BLaER1 treated with 17β-estradiol and CSF1 and Interleukin-3, amounts not matched to agents 10 nM and 100 nM (cell line): ENCODE measurements around the gene SEBOX.

Experiments
- H3K27ac ChIP-seq, 11 experiments: shearing (Covaris generic); formaldehyde crosslinking; 2 replicates each; pipeline ENCODE4 v1.8.1; 2022
- H3K27me3 ChIP-seq, 11 experiments: shearing (Covaris generic); formaldehyde crosslinking; 2 replicates each; pipeline ENCODE4 v1.8.1; 2022
- H3K36me3 ChIP-seq, 11 experiments: shearing (Covaris generic); formaldehyde crosslinking; 2 replicates each; pipeline ENCODE4 v1.8.1; 2022
- H3K4me1 ChIP-seq, 10 experiments: shearing (Covaris generic); formaldehyde crosslinking; 2 replicates each; pipeline ENCODE4 v1.8.1; 2022
- H3K4me2 ChIP-seq, 11 experiments: shearing (Covaris generic); formaldehyde crosslinking; 2 replicates each; pipeline ENCODE4 v1.8.1; 2022
- H3K4me3 ChIP-seq, 10 experiments: shearing (Covaris generic); formaldehyde crosslinking; 2 replicates each; pipeline ENCODE4 v1.8.1; 2022
- H3K9ac ChIP-seq, 11 experiments: shearing (Covaris generic); formaldehyde crosslinking; 2 replicates each; pipeline ENCODE4 v1.8.1; 2022
- H3K9me3 ChIP-seq, 11 experiments: shearing (Covaris generic); formaldehyde crosslinking; replicated peaks in 1 of 11; 2 replicates each; pipeline ENCODE4 v1.8.1; 2022
- H4K20me1 ChIP-seq, 11 experiments: shearing (Covaris generic); formaldehyde crosslinking; 2 replicates each; pipeline ENCODE4 v1.8.1; 2022
- Cebpa-rat ChIP-seq, 11 experiments: shearing (Covaris generic); IDR thresholded peaks; 2 replicates each; pipeline ENCODE4 v1.8.1; 2022

SEBOX gene

GRCh38 chr17:28320215-28321061 lies 44.6 kb downstream of the SEBOX start:
- Histone ChIP-seq H3K27ac (peak overlapping the region in 6 of 11 experiments; percentile 82 to 89 (median 84); a peak in 4 of 22 replicates), H3K4me2 (peak overlapping the region; percentile 84 to 98 (median 96); a peak in 21 of 22 replicates), H4K20me1 (peaks cover 0 to 56% (median 43%) of the 10 kb centered on the region in 11 experiments; a peak in 14 of 22 replicates), H3K9me3 (no peaks in the 10 kb centered on the region), H3K4me3 (peak overlapping the region in 9 of 10 experiments; percentile 73 to 87 (median 78); a peak in 18 of 20 replicates), H3K27me3 (no peaks in the 10 kb centered on the region; a peak in 1 of 22 replicates), H3K4me1 (peaks cover 33 to 62% (median 45%) of the 10 kb centered on the region in 10 experiments), H3K9ac (peak overlapping the region in 10 of 11 experiments; percentile 68 to 92 (median 85); a peak in 18 of 22 replicates), H3K36me3 (peaks cover 0 to 39% (median 14%) of the 10 kb centered on the region in 11 experiments; a peak in 14 of 22 replicates)
- TF ChIP-seq Cebpa-rat (IDR thresholded peaks at IDR 0.05) = no peak

DNA sequence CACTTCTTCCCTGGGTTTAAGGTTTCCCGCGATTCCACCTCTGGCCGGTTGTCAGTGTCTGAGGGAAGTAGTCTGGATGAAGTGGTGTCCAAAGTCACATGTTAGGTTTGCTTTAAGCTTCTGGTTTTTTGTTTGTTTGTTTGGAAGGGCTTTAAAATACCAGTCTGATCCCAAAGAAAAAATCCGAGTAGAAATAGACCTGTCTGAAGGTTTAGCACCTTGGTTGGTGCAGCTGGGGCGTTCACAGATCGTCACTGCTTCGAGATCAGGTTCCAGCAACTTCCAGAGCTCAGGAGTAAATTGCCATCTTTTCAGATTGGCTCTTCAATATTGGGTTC lies 45.4 kb downstream of the SEBOX start:
- H3K4me3 ChIP-seq = peak overlapping the region; percentile 67 to 87 (median 78)
- no peak for TF ChIP-seq Cebpa-rat (IDR thresholded peaks at IDR 0.05)
- peaks cover 0 to 48% (median 35%) of the 10 kb centered on the region in 11 experiments; a peak in 14 of 22 replicates for H4K20me1 ChIP-seq
- H3K4me2 ChIP-seq = peak overlapping the region; percentile 84 to 98 (median 96)
- peak overlapping the region; percentile 67 to 92 (median 85); a peak in 21 of 22 replicates for H3K9ac ChIP-seq
- peaks cover 0 to 30% (median 5%) of the 10 kb centered on the region in 11 experiments; a peak in 7 of 22 replicates for H3K36me3 ChIP-seq
- no peaks in the 10 kb centered on the region; a peak in 1 of 22 replicates for H3K27me3 ChIP-seq
- H3K27ac ChIP-seq = peak overlapping the region in 10 of 11 experiments; percentile 22 to 89 (median 84); a peak in 19 of 22 replicates
- peaks cover 28 to 54% (median 41%) of the 10 kb centered on the region in 10 experiments for H3K4me1 ChIP-seq
- no peaks in the 10 kb centered on the region for H3K9me3 ChIP-seq

GRCh38 chr17:28318759-28319597 lies 46.0 kb downstream of the SEBOX start, which contains the start of gene TMEM97:
TMEM97 (plus strand) TSS chr17:28319200; CDS start chr17:28319240, 40 bp downstream.
- Histone ChIP-seq H3K4me2 (peak within 1 kb of the TSS; percentile 92 to 98 (median 96)), H3K9ac (peak within 1 kb of the TSS; percentile 67 to 92 (median 85); a peak in 21 of 22 replicates), H3K36me3 (peaks cover 0 to 30% (median 3%) of the 10 kb centered on the region in 11 experiments; a peak in 6 of 22 replicates), H3K9me3 (no peaks in the 10 kb centered on the region), H3K4me1 (peaks cover 22 to 48% (median 37%) of the 10 kb centered on the region in 10 experiments), H4K20me1 (peaks cover 0 to 42% (median 30%) of the 10 kb centered on the region in 11 experiments; a peak in 14 of 22 replicates), H3K27ac (peak within 1 kb of the TSS in 10 of 11 experiments; percentile 22 to 89 (median 84); a peak in 19 of 22 replicates), H3K4me3 (peak within 1 kb of the TSS; percentile 67 to 87 (median 78)), H3K27me3 (no peaks in the 10 kb centered on the region; a peak in 1 of 22 replicates)
- no peak for TF ChIP-seq Cebpa-rat (IDR thresholded peaks at IDR 0.05)

DNA sequence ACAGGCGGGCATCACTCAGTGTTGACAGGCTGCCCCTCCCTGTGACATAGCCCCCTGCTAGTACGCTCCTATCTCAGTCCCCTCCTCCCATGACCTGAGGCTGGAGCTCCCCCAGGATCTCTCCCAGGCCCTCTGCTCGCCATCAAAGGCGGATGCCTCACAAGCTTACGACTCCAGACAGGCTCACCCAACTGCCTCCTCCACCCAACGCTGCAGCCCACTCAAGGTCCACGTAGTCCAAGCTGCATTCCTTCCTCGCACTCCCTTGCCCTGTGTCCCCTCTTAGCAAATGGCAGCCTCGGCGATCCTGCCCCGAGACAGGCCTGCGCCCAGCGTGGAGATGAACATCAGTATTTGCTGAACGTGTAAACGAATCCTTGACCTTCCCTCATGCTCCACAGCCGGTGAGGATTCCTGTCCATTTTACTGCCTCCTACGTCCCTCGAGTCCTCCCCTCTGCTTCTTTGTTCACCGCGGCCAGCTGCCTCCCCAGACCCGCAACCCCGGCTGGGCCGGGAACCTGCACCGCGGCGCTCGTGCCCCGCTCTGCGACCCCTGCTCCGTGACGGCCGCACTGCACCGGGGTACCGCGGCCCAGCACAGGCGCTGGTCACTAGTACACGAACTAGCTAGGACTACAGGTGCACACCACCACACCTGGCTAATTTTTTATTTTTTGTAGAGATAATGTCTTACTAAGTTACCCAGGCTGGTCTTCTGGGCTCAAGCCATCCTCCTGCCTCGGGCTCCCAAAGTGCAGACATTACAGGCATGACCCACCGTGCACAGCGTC lies 46.8 kb downstream of the SEBOX start:
- H3K36me3 ChIP-seq = peaks cover 0 to 26% (median 3%) of the 10 kb centered on the region in 11 experiments; a peak in 5 of 22 replicates
- H4K20me1 ChIP-seq = peaks cover 0 to 33% (median 22%) of the 10 kb centered on the region in 11 experiments; a peak in 13 of 22 replicates
- peak overlapping the region in 8 of 11 experiments; percentile 50 to 89 (median 82); a peak in 15 of 22 replicates for H3K27ac ChIP-seq

GRCh38 chr17:28317099-28317965 lies 47.7 kb downstream of the SEBOX start:
- H3K27me3 ChIP-seq = no peaks in the 10 kb centered on the region; a peak in 1 of 22 replicates
- H3K9me3 ChIP-seq = no peaks in the 10 kb centered on the region
- no peak overlapping the region for H3K27ac ChIP-seq
- peak overlapping the region in 1 of 11 experiments; percentile 86; a peak in 2 of 22 replicates for H3K9ac ChIP-seq
- H3K36me3 ChIP-seq = peaks cover 0 to 17% (median 2%) of the 10 kb centered on the region in 11 experiments; a peak in 5 of 22 replicates
- H4K20me1 ChIP-seq = peaks cover 0 to 25% (median 14%) of the 10 kb centered on the region in 11 experiments; a peak in 13 of 22 replicates
- H3K4me3 ChIP-seq = peak overlapping the region in 2 of 10 experiments; percentile 73 to 77; a peak in 2 of 20 replicates
- TF ChIP-seq Cebpa-rat (IDR thresholded peaks at IDR 0.05) = no peak
- peaks cover 17 to 40% (median 33%) of the 10 kb centered on the region in 10 experiments for H3K4me1 ChIP-seq
- H3K4me2 ChIP-seq = peak overlapping the region in 10 of 11 experiments; percentile 92 to 98 (median 96); a peak in 19 of 22 replicates

More for the DNA sequence above, 46.8 kb downstream of the SEBOX start:
- no peaks in the 10 kb centered on the region for H3K9me3 ChIP-seq
- H3K27me3 ChIP-seq = no peaks in the 10 kb centered on the region; a peak in 1 of 22 replicates
- H3K4me3 ChIP-seq = peak overlapping the region; percentile 67 to 87 (median 78)
- peak overlapping the region; percentile 92 to 98 (median 96) for H3K4me2 ChIP-seq
- TF ChIP-seq Cebpa-rat (IDR thresholded peaks at IDR 0.05) = no peak
- peaks cover 17 to 42% (median 35%) of the 10 kb centered on the region in 10 experiments for H3K4me1 ChIP-seq
- peak overlapping the region in 9 of 11 experiments; percentile 40 to 92 (median 85); a peak in 18 of 22 replicates for H3K9ac ChIP-seq

DNA sequence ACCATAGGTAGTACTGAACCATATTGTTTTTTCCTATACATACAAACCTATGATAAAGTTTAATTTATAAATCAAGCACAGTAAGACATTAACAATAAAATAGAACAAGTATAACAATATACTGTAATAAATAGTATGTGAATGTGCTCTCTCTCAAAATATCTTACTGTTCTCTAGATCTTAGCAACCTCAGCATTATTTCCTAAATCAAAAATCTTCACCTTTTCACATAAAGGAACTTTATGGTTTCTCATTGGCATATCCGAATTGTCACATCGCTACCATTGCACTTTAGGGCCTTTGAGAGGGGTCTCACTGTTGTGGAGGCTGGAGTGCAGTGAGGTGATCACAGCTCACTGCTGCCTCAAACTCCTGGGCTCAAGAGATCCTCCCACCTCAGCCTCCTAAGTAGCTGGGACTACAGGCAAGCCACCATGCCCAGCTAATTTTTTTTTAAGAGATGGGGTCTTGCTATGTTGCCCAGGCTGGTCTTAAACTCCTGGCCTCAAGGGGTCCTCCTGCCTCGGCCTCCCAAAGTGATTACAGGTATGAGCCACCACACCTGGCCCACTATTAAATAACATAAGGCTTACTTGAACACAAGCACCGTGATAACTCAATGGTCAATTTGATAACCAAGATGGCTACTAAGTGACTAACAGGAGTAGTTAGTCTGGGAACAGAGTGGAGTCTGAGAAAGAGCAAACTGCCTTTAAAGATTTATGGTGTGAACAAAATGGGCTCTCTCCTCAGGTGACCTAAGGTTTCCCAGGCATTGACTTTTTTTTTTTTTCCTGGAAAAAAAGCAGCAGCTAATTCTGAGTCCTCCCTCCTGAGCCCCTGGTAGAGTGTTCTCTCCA lies 48.9 kb downstream of the SEBOX start:
- no peak for TF ChIP-seq Cebpa-rat (IDR thresholded peaks at IDR 0.05)
- Histone ChIP-seq H3K27ac (no peak overlapping the region), H3K4me1 (peaks cover 17 to 29% (median 26%) of the 10 kb centered on the region in 10 experiments)

More for the DNA sequence above, 48.9 kb downstream of the SEBOX start:
- no peak overlapping the region for H3K4me2 ChIP-seq
- H3K36me3 ChIP-seq = peaks cover 0 to 7% (median 0%) of the 10 kb centered on the region in 11 experiments; a peak in 2 of 22 replicates
- peaks cover 0 to 13% (median 2%) of the 10 kb centered on the region in 11 experiments; a peak in 9 of 22 replicates for H4K20me1 ChIP-seq
- no peak overlapping the region for H3K9ac ChIP-seq
- H3K4me3 ChIP-seq = no peak overlapping the region
- no peaks in the 10 kb centered on the region; a peak in 1 of 22 replicates for H3K27me3 ChIP-seq
- no peaks in the 10 kb centered on the region for H3K9me3 ChIP-seq
